HEK293 (cell line): Measurements from ENCODE around the gene RNF217.

ENCODE experiments used
- CTCF ChIA-PET: fragments of 350-600 bp; formaldehyde crosslinking; extraction: SDS; loops from one replicate; lab custom pipeline; 2021; ENCODE audit warnings: antibody characterized with exemption; lab: Yijun Ruan, JAX
- POLR2A ChIA-PET: fragments of 300-600 bp; formaldehyde crosslinking; extraction: SDS; loops from one replicate; lab custom pipeline; 2020; ENCODE audit warnings: antibody characterized with exemption, inconsistent platforms; lab: Yijun Ruan, JAX
- H3K27ac ChIP-seq: fragments of 200-500 bp; sonication (Bioruptor generic); 2 replicates; pipeline ENCODE4 v1.5.1; 2014; ENCODE audit warnings: low read depth, low read length, control low read depth, inconsistent platforms; ENCODE audit errors: extremely low read depth
- H3K36me3 ChIP-seq, 2 experiments: fragments of 200-500 bp in 1 of 2; sonication (Bioruptor generic) in 1 of 2; 1 replicate in 1 of 2; 2 replicates in 1 of 2; pipeline ENCODE4 v1.5.1; 2014 to 2017; ENCODE audit warnings: inconsistent platforms in 2 of 2, low read length in 2 of 2; ENCODE audit not compliant: control insufficient read depth in 2 of 2, insufficient read depth in 1 of 2
- H3K4me1 ChIP-seq: fragments of 200-500 bp; sonication (Bioruptor generic); 2 replicates; pipeline ENCODE4 v1.5.1; 2014; ENCODE audit warnings: mild to moderate bottlenecking, low read length, inconsistent platforms; ENCODE audit not compliant: control insufficient read depth, insufficient read depth
- H3K4me3 ChIP-seq: 2 replicates; pipeline ENCODE4 v1.5.1; 2011; ENCODE audit warnings: low read depth, mild to moderate bottlenecking, control low read depth, low read length, moderate library complexity
- H3K9me3 ChIP-seq: fragments of 200-500 bp; sonication (Bioruptor generic); 2 replicates; pipeline ENCODE4 v1.5.1; 2014; ENCODE audit warnings: low read depth, low read length, inconsistent platforms; ENCODE audit not compliant: control insufficient read depth, insufficient read depth
- BCL6B ChIP-seq: fragments of 450-650 bp; formaldehyde crosslinking; IDR thresholded peaks from 2 replicates; pipeline ENCODE4 v1.5.1; 2017; ENCODE audit warnings: missing biosample characterization, missing genetic modification characterization
- EGR2 ChIP-seq: fragments of 450-650 bp; formaldehyde crosslinking; IDR thresholded peaks from 2 replicates; pipeline ENCODE4 v1.5.1; 2016; ENCODE audit warnings: low read depth, missing biosample characterization, missing genetic modification characterization
- HOXD13 ChIP-seq: sonication (generic); formaldehyde crosslinking; IDR thresholded peaks from 2 replicates; pipeline ENCODE4 v1.8.0; 2022; ENCODE audit warnings: missing genetic modification reagents, borderline replicate concordance
- KLF9 ChIP-seq: fragments of 450-650 bp; formaldehyde crosslinking; IDR thresholded peaks from 2 replicates; pipeline ENCODE4 v1.5.1; 2016; ENCODE audit warnings: missing biosample characterization, missing genetic modification characterization, low read depth
- PRDM6 ChIP-seq: fragments of 450-650 bp; formaldehyde crosslinking; IDR thresholded peaks from 2 replicates; pipeline ENCODE4 v1.5.1; 2017; ENCODE audit warnings: missing biosample characterization, missing genetic modification characterization
- SP7 ChIP-seq: fragments of 450-650 bp; formaldehyde crosslinking; IDR thresholded peaks from 2 replicates; pipeline ENCODE4 v1.5.1; 2016; ENCODE audit warnings: missing biosample characterization, missing genetic modification characterization
- TCF7L2 ChIP-seq: IDR thresholded peaks from 2 replicates; pipeline ENCODE4 v1.6.1; 2011; ENCODE audit warnings: low read depth, mild to moderate bottlenecking, inconsistent platforms, low read length, moderate library complexity, borderline replicate concordance
- WT1 ChIP-seq: fragments of 450-650 bp; formaldehyde crosslinking; IDR thresholded peaks from 2 replicates; pipeline ENCODE4 v1.5.1; 2016; ENCODE audit warnings: missing biosample characterization, missing genetic modification characterization
- ZBTB1 ChIP-seq: fragments of 450-650 bp; formaldehyde crosslinking; IDR thresholded peaks from 2 replicates; pipeline ENCODE4 v1.5.1; 2016; ENCODE audit warnings: missing biosample characterization, missing genetic modification characterization
- ZBTB48 ChIP-seq: fragments of 450-650 bp; formaldehyde crosslinking; IDR thresholded peaks from 2 replicates; pipeline ENCODE4 v1.5.1; 2016; ENCODE audit warnings: missing biosample characterization, missing genetic modification characterization
- ZBTB49 ChIP-seq: fragments of 450-650 bp; formaldehyde crosslinking; IDR thresholded peaks from 2 replicates; pipeline ENCODE4 v1.5.1; 2016; ENCODE audit warnings: missing biosample characterization, missing genetic modification characterization, low read depth
- ZNF133 ChIP-seq: fragments of 450-650 bp; formaldehyde crosslinking; IDR thresholded peaks from 2 replicates; pipeline ENCODE4 v1.5.1; 2016; ENCODE audit warnings: missing biosample characterization, missing genetic modification characterization
- ZNF280D ChIP-seq: fragments of 450-650 bp; formaldehyde crosslinking; IDR thresholded peaks from 2 replicates; pipeline ENCODE4 v1.5.1; 2016; ENCODE audit warnings: missing biosample characterization, missing genetic modification characterization
- ZNF324 ChIP-seq: fragments of 450-650 bp; formaldehyde crosslinking; IDR thresholded peaks from 2 replicates; pipeline ENCODE4 v1.5.1; 2016; ENCODE audit warnings: missing biosample characterization, missing genetic modification characterization
- ZNF426 ChIP-seq: fragments of 450-650 bp; formaldehyde crosslinking; IDR thresholded peaks from 2 replicates; pipeline ENCODE4 v1.5.1; 2017; ENCODE audit warnings: missing biosample characterization, missing genetic modification characterization, mild to moderate bottlenecking, inconsistent platforms, moderate library complexity
- ZNF610 ChIP-seq: fragments of 450-650 bp; formaldehyde crosslinking; IDR thresholded peaks from 2 replicates; pipeline ENCODE4 v1.5.1; 2016; ENCODE audit warnings: missing biosample characterization, missing genetic modification characterization, borderline replicate concordance
- ZNF624 ChIP-seq: fragments of 450-650 bp; formaldehyde crosslinking; IDR thresholded peaks from 2 replicates; pipeline ENCODE4 v1.5.1; 2017; ENCODE audit warnings: missing biosample characterization, missing genetic modification characterization
- ZNF629 ChIP-seq: fragments of 450-650 bp; formaldehyde crosslinking; IDR thresholded peaks from 2 replicates; pipeline ENCODE4 v1.5.1; 2017; ENCODE audit warnings: missing biosample characterization, missing genetic modification characterization
- ZNF660 ChIP-seq: fragments of 450-650 bp; IDR thresholded peaks from 2 replicates; pipeline ENCODE4 v1.5.1; 2018; ENCODE audit warnings: missing biosample characterization, mild to moderate bottlenecking, missing genetic modification characterization

RNF217 gene

GRCh38 chr6:124989136-124989983, 27.1 kb downstream of the RNF217 start (continued):
- TF ChIP-seq ZBTB49 (tag by site-specific recombination): no peak
- TF ChIP-seq ZNF324: no peak
- TF ChIP-seq ZNF629 (tag by site-specific recombination): peak; percentile 53
- peak; percentile 56; the same call in 1 of the 2 replicates for TF ChIP-seq WT1 (tag by site-specific recombination)
- TF ChIP-seq ZNF426: no peak

- POLR2A ChIA-PET: no interaction called here
- CTCF ChIA-PET: no interaction called here
Observed at GRCh38 chr6:124990988-124991387, 28.8 kb downstream of the RNF217 start.

GRCh38 chr6:124991764-124992295, 29.6 kb downstream of the RNF217 start:
- H3K36me3 ChIP-seq: no peaks in the 10 kb centered on the region
- H3K4me1 ChIP-seq: peaks cover 21% of the 10 kb centered on the region
- no peak overlapping the region for H3K4me3 ChIP-seq
- H3K27ac ChIP-seq: no peak overlapping the region
- POLR2A ChIA-PET: no interaction called here
- H3K9me3 ChIP-seq: no peaks in the 10 kb centered on the region
- CTCF ChIA-PET: interaction anchor here (0.8 kb wide), 1 partner anchor 140 kb away, joined by 3 read pairs; no protein-coding TSS in a partner anchor
- no peak for TF ChIP-seq HOXD13 (CRISPR knock-in tag)
- TF ChIP-seq ZBTB1 (tag by site-specific recombination): no peak
- no peak for TF ChIP-seq BCL6B (tag by site-specific recombination)
- TF ChIP-seq ZBTB48 (tag by site-specific recombination): no peak
- TF ChIP-seq ZNF133 (tag by site-specific recombination): no peak
- no peak for TF ChIP-seq ZNF426
- no peak for TF ChIP-seq PRDM6
- TF ChIP-seq SP7 (tag by site-specific recombination): no peak
- no peak for TF ChIP-seq ZNF624 (tag by site-specific recombination)
- TF ChIP-seq ZNF610 (tag by site-specific recombination): no peak
- no peak for TF ChIP-seq TCF7L2
- no peak for TF ChIP-seq ZNF660 (tag by site-specific recombination)
- TF ChIP-seq ZNF280D: no peak
- no peak for TF ChIP-seq EGR2

More at GRCh38 chr6:124990988-124991387, 28.8 kb downstream of the RNF217 start:
- no peaks in the 10 kb centered on the region for H3K9me3 ChIP-seq
- no peaks in the 10 kb centered on the region for H3K36me3 ChIP-seq
- peaks cover 17% of the 10 kb centered on the region for H3K4me1 ChIP-seq
- H3K27ac ChIP-seq: no peak overlapping the region
- TF ChIP-seq KLF9 (tag by site-specific recombination) (no peak), ZNF629 (tag by site-specific recombination) (no peak)
- H3K4me3 ChIP-seq: no peak overlapping the region
